GM20000 (cell line): ENCODE data around the gene MLLT10.

Experiments used
- DNase-seq: peaks from one replicate; pipeline ENCODE4 v3.0.0; 2012; ENCODE audit warnings: low spot score
- TF ChIP-seq, protein P1 (sequence below): IDR thresholded peaks from 2 replicates; pipeline ENCODE4 v1.5.1; 2012; ENCODE audit warnings: mild to moderate bottlenecking, control low read depth; ENCODE audit errors: extremely low read depth, missing control alignments

The MLLT10 gene

DNA sequence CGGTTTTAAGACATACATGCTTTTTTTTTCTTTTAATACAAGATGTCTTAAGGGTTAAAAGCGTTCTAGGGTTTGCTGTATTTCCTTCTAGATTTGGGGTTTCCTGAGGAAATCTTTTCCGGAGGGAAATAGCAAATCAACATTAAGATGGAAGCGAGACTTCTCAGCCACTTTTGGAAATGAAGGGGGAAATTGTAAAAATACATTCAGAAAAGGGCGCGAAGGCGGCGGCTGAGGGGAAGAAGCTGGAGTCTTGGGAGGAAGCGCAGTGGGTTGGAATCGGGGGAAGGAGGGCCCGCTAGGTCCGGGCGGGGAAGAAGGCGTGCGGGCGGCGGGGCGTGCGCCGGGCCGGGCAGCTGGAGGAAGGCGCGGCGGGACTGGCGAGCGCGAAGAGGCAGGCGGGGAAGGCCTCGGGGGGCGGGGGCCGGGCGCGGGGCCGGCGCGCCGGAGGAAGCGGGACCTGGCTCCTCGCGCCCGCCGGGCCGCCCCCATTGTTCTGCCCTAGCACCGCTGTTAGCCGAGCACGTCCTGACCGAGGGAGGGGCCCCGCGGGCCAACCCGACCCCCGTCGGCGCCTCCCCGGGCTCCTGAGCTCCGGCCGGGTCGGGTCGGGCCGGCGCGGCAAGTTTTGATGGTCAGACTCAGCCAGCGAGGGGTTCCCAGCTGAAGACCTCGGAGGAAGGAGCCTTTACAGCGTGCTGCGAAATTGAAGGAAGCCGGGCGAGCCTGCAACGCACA is 7.0 kb upstream of the MLLT10 start:
- TF ChIP-seq, protein P1, sequence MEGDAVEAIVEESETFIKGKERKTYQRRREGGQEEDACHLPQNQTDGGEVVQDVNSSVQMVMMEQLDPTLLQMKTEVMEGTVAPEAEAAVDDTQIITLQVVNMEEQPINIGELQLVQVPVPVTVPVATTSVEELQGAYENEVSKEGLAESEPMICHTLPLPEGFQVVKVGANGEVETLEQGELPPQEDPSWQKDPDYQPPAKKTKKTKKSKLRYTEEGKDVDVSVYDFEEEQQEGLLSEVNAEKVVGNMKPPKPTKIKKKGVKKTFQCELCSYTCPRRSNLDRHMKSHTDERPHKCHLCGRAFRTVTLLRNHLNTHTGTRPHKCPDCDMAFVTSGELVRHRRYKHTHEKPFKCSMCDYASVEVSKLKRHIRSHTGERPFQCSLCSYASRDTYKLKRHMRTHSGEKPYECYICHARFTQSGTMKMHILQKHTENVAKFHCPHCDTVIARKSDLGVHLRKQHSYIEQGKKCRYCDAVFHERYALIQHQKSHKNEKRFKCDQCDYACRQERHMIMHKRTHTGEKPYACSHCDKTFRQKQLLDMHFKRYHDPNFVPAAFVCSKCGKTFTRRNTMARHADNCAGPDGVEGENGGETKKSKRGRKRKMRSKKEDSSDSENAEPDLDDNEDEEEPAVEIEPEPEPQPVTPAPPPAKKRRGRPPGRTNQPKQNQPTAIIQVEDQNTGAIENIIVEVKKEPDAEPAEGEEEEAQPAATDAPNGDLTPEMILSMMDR: no peak
- DNase-seq: peak; percentile 73

DNA sequence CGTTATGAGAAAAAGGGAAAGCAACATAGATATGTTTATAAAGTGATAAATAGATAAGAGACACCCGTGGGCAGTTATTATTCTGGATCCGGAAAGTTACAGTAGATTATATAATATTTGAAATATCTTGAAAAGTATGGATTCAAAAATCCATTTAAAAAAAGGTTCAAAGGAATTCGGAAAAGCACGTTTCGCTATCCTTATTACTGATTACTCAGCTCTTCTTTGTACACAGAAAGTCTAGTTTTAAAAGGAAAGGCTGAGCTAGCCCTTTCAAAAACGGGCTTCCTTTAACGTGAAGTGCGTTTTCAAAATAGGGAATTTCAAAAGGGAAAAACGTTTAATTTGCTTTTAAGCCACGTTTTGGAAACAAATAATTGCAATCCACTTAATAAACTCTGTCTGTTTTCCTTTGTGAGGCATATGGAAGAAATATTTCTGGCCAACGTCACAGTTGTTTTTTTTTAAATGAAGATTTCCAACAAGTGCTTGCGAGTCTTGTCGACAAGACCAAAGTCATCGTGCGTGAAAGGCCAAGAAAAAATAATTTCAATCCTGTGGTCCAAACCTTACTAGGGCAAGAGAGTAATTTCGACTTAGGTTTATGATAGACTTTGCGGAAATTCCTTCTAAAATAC is 6.3 kb upstream of the MLLT10 start:
- TF ChIP-seq, protein P1: no peak

DNA sequence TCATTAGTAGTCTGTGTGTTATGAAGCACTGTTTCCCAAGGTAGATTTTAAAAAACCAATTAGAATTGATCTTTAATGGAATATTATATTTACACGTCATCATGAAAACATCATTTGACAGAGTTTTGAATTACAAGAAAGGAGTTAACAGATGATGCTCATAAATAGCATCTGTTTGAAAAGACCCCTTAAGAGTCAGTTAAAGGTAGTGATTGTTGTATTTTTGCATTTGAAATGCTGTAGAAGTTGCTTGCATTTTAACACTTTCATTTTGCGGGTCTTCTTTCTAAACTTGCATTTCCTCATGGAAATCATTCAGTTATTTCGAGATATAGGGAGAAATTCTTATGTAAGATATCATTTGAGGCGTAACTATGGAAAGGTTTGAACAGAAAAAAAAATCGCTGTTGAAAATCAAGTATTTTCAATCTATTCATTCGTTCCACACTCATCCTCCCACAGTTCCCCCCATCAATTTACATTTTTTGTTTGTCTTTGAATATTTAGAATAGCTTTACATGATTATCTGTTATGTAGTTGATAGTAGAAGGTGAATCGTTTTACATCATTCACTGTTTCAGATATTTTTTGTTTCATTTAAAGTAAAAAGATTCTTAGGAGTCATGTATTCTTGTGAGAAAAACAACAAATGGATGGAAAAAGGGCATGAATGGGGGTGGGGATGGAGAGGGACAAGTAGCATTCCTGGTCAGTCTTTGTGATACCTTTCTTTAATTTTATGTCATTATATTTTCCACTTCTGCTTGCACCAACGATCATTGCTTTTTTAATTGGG is 5.6 kb upstream of the MLLT10 start:
- DNase-seq: no peak
- TF ChIP-seq, protein P1: no peak

More for the DNA sequence above, 6.3 kb upstream of the MLLT10 start:
- no peak for DNase-seq

DNA sequence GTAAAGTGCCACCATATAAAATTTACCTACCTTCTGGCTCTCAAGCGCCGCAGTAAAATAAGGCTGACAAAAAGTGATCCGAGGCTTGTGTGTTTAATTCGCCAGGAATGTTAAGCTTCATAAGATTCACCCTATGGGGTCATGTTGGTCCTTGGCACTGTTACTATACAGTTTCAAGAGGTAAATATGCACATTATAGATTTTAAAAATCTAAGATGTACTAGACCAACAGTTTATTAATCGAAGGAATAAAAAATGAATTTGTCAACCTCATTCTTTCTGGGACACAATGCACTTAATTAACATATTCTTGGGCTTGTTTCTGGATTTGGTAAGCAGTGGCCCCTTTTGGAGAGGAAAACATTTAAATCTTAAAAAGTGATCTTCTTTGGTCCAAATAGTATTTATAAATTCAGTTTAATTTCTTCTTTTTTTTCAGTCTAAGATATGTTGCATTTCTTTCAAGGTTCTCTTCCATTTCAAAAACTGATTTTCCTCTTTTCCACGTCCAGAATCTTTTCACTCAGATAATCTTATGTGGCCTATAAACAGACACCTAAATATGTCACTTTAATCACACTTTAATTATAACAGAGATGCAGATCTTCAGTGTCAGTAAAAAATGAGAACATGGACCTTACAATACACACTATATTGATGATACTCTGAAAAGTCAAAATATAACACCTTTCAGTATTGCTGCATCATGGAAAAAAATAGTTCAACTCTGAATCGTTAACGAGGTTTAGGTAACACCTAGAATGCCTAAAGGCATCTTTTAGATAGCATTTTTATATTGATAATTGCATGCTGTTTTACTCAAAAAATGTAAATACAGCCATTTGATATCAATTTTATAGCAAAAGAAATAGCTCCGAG is 4.8 kb upstream of the MLLT10 start:
- DNase-seq: no peak
- TF ChIP-seq, protein P1: no peak

DNA sequence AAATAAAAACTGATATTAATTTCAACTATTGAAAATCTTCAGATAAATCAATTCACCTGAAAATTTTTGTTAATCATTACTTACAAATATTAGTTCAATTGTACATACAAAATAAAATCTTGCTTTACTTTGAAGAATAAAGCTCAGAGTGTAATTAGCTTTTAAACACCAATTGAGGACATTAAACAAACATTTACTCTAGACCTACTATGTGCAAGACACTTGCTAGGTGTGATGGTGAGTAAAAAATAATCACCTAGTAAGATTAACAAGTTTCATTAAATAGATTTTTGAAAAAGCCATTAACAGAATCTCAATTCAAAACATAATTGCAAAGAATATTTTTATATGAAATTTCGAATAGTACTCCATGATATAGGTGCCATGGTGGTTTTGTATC is 3.9 kb upstream of the MLLT10 start:
- TF ChIP-seq, protein P1: no peak
- DNase-seq: no peak

DNA sequence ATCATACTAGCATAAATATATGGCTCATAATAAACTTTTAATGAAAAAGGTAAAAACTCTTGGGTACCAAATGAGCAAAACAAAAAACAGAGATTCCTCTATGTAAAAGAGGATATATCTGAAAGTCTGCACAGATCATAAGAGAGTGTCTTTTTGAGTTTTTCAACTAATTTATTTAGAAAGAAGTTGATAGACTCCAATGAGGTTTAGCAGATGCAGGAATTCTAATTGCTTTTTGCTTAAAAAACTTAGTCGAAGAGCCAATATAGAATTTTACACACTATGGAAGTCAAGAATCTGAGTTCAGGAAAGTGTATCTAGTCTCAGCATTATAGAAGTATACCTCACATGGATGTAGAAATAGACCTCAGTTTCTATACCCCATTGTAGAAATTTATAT is 3.4 kb upstream of the MLLT10 start:
- TF ChIP-seq, protein P1: no peak
- no peak for DNase-seq
